GM21515 (cell line): ENCODE measurements around the gene SLC51A.
"Not testable (repeated sequence)": the region's sequence is repeated elsewhere in the genome, so short reads cannot be mapped to it uniquely, and the experiment has no call there.

Source experiments
- ATAC-seq: cut with Tn5 transposase; IDR thresholded peaks from one replicate; pipeline ENCODE4 v1.9.1; 2021; ENCODE audit not compliant: unreplicated experiment

SLC51A gene

DNA sequence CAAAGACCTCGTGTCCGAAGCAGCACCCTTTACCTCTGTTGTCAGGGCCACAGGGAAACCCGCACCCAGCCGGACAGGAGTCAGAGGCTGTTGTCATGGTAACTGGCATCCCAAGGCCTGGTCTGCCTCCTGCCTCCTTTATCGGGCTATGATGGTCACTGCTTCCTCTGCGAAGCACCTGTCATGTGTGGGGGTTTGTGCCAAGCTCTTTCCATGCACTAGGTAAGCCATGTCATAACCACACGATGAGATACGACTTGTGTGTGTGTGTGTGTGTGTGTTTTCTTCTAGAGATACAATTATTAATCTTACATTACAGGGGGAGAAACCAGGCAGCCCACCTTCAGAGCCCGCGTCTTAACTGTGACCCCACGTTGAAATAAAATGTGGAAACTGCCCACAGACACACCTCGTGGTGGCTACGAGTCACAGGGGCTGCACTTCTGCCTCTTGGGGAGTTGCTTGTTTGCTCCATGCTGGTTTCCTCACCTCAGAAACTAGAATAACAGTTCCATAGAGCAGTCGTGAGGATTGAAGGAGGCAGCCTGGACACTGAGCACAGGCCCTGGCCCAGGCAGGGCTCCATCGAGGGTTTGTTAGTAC is 23.1 kb upstream of the SLC51A start:
- ATAC-seq, result no peak

- ATAC-seq, result no peak
Observed at GRCh38 chr3:196193736-196194541, 22.4 kb upstream of the SLC51A start.

DNA sequence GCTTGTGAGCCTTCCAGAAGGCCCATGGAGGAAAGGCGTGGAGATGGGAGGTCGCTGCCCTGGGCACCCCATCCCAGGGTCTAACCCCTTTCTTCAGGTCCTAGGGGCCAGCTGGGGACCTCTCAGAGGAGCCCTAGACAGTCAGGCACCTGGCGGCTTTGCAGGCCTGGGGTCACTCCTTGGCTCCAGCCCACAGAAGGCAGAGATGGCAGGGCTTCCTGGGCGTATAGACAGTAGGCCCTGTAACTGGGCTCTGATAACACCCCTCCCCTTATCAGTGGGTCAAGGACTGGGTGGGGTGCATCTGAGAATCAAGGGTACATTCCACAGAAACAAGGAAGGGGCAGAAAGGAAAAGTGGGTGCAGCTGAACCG is 21.8 kb upstream of the SLC51A start:
- ATAC-seq, result no peak

- no peak for ATAC-seq
Observed at GRCh38 chr3:196195664-196196265, 20.6 kb upstream of the SLC51A start.

GRCh38 chr3:196197524-196197923 is 18.8 kb upstream of the SLC51A start:
- ATAC-seq, result no peak

- no peak for ATAC-seq
Observed at GRCh38 chr3:196198081-196198675, 18.2 kb upstream of the SLC51A start.

DNA sequence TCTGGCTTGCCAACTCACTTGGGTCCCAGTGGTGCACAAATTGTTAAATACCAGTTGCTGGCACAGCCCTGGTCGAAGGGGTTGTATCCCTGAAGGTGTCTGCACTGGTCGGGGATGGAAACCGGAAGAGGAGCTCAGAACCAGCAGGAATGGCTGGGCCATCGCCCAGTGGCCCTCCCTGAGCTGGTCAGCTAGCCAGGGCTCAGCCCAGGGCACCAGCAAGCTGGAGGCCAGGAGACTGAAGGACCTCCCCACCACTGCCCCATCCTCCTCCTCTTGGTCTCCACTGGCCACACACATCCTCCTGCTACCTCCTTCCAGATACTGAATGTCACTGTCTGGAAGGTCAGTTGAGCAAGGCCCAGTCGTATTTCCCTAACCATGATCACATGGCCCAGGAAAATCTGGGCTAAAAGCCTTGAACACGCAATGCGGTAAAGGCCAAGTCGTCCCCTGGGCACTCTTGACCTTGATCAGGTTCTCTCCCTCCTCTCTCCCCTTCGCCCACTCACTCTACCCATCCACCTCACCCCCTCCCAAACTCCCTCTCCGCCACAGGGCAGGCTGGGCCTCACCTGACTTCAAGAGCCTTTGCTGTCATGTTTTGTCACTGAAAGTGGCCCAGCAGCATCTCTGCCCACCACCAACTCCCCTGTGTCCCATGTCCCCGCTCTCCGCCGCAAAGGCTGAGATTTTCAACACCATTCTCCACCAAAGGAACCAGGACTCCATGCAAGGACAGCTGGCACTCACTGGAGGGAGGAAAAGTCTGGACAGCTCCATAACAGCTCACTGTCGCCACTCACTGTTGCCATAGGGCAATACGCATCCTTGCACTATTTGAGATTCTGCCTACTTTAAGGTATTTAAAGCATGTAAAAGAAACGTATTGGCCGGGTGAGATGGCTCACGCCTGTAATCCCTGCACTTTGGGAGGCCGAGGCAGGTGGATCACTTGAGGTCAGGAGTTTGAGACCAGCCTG is 17.3 kb upstream of the SLC51A start:
- ATAC-seq, result no peak

DNA sequence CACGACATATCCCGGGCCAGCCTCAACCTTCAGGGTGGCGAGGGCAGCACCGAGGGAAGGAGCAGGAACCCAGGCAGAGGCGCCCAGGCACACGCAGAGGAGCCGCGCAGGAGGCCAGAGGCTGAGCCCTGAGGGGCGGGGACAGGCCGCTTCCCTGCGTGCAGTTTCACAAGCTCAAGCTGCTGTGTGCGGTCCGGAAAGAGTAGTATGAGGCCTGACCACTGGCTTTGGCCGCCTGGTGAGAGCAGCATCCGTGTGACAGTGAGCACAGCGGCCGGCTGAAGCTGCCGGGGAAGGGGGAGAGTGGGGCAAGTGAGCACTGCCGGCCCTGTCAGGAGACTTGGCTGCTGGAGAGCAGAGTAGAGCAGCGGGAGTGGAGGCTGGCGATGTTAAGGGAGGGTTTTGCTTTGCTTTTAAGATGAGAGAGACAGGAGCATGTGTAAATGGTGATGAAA is 13.8 kb upstream of the SLC51A start:
- no peak for ATAC-seq

DNA sequence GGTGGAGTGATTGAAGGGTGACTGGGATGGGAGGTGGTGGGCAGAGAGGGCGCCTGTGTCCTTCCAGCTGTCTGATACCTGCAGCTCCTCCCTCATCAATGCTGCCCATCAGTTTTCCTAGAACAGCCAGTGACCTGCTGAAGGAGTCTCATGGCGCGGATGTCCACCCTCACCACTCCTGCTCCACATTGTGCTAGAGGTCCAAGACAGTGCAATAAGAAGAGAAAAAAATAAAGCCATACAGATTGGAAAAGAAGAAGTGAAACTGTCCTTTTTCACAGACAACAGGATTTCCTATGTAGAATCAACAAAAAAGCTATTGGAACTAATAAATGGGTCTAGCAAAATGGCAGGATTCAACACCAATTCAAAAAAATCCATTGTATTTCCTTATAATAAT is 12.5 kb upstream of the SLC51A start:
- no peak for ATAC-seq

GRCh38 chr3:196205442-196206205 is 10.7 kb upstream of the SLC51A start:
- not testable (repeated sequence) for ATAC-seq

- no peak for ATAC-seq
Observed at GRCh38 chr3:196207159-196207832, 9.0 kb upstream of the SLC51A start.

- ATAC-seq, result no peak
Observed at GRCh38 chr3:196207833-196208607, 8.3 kb upstream of the SLC51A start.

GRCh38 chr3:196208942-196209695 is 7.2 kb upstream of the SLC51A start:
- no peak for ATAC-seq

DNA sequence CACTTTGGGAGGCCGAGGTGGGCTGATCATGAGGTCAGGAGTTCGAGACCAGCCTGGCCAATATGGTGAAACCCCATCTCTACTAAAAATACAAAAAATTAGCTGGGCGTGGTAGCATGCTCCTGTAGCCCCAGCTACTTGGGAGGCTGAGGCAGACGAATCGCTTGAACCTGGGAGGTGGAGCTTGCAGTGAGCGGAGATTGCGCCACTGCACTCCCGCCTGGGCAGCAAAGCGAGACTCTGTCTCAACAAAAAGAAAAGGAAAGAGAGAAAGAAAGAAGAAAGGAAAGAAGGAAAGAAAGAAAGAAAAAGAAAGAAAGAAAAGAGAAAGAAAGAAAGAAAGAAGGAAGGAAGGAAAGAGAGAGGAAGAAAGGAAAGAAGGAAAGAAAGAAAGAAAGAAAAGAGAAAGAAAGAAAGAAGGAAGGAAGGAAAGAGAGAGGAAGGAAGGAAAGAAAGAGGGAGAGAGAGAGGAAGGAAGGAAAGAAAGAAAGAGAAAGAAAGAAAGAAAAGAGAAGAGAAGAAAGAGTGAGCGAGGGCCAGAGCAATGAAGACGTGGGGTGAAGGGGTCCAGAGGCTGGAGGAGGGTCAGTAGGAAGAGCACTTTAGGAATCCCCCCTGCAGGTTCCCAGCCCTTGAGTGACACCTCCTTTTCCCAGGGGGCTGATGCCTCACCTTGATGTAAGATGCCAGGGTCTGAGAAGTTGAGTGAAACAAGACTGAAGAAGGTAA is 6.2 kb upstream of the SLC51A start:
- ATAC-seq, result not testable (repeated sequence)

- ATAC-seq, result no peak
Observed at GRCh38 chr3:196210673-196211556, 5.4 kb upstream of the SLC51A start, which contains the start of gene ZDHHC19. Gene ZDHHC19 (minus strand): TSS chr3:196211400. CDS start chr3:196211315, 85 bp downstream.
